K562 (cell line): ENCODE data around the gene PRDX6.

Experiments used
- ETV6 ChIP-seq, 3 experiments: fragments of 150-350 bp in 1 of 3; sonication (generic) in 1 of 3; formaldehyde crosslinking in 1 of 3; IDR thresholded peaks; 2 replicates each; pipeline versions ENCODE4 v1.6.1 to v1.8.0; 2014 to 2022; ENCODE audit warnings: borderline replicate concordance in 2 of 3, low read depth in 2 of 3, antibody characterized with exemption in 1 of 3, low read length in 1 of 3, mild to moderate bottlenecking in 1 of 3, missing genetic modification reagents in 1 of 3
- POLR2A ChIP-seq: fragments of 450-650 bp; conservative IDR thresholded peaks from 2 replicates; pipeline ENCODE4 v1.6.1; 2016
- POLR2AphosphoS5 ChIP-seq: IDR thresholded peaks from 2 replicates; pipeline ENCODE4 v1.6.1; 2011; ENCODE audit warnings: mild to moderate bottlenecking, low read depth, low read length, moderate library complexity; ENCODE audit not compliant: control insufficient read depth, insufficient read depth
- SRSF9 ChIP-seq: fragments of 200-400 bp; formaldehyde crosslinking; IDR thresholded peaks from 2 replicates; pipeline ENCODE4 v1.6.1; 2017; ENCODE audit warnings: low read depth, low read length, borderline replicate concordance
- ZSCAN29 ChIP-seq: fragments of 450-650 bp; IDR thresholded peaks from 2 replicates; pipeline ENCODE4 v1.6.1; 2017

DNA sequence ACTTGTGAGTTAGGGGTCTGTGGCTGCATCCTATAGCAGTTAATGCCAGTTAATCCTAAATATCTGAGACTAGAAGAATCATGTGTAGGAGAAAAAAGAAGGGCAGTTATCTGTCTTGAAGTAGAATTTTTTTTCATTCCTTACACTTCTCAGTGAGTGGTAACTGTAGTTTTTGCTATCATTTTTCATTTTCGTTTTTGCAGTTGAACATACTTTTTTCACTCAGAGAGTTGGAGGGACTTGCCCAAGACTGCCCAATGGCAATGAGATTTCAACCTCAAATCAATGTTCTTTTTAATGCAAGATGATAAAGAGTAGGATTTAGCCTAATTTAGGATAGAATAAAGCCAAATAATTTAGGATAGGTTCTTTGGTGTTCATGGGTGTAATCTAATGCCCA, 5.5 kb downstream of the PRDX6 start:
- TF ChIP-seq POLR2A, result no peak
- no peak for TF ChIP-seq POLR2AphosphoS5
- no peak for TF ChIP-seq ZSCAN29
- TF ChIP-seq SRSF9, result no peak
- no peak for TF ChIP-seq ETV6 (IDR thresholded peaks at IDR 0.05; ENCODE audit: borderline replicate concordance in 1 of 2, low read depth in 2 of 2, low read length in 1 of 2)
- no peak for TF ChIP-seq ETV6 (CRISPR knock-in tag; IDR thresholded peaks at IDR 0.05; ENCODE audit: borderline replicate concordance)
